Measurements from ENCODE around the gene PPEF1.
"Not testable (repeated sequence)": the region's sequence is repeated elsewhere in the genome, so short reads cannot be mapped to it uniquely, and the experiment has no call there.

Gene PPEF1

GRCh38 chrX:18769812-18770573 lies 62.5 kb downstream of the PPEF1 start:
- no peaks in the 10 kb centered on the region for H3K9me3 Mint-ChIP-seq
- ATAC-seq (replicated peaks; ENCODE audit: extremely low read depth, poor library complexity, severe bottlenecking), result no peak
- no peak overlapping the region for H3K27ac Mint-ChIP-seq (ENCODE audit: low read depth)
- no peak for DNase-seq (ENCODE audit: low spot score in 2 of 2)
- no peaks in the 10 kb centered on the region for H3K27me3 Mint-ChIP-seq
- H3K4me3 Mint-ChIP-seq, result no peak overlapping the region
- H3K36me3 Mint-ChIP-seq (ENCODE audit: insufficient read depth), result no peaks in the 10 kb centered on the region
- H3K4me1 Mint-ChIP-seq, result no peaks in the 10 kb centered on the region

GRCh38 chrX:18789916-18790315 lies 82.5 kb downstream of the PPEF1 start:
- H3K36me3 Mint-ChIP-seq (ENCODE audit: insufficient read depth), result no peaks in the 10 kb centered on the region
- H3K4me3 Mint-ChIP-seq, result no peak overlapping the region
- ATAC-seq (replicated peaks; ENCODE audit: extremely low read depth, poor library complexity, severe bottlenecking) (no peak), DNase-seq (ENCODE audit: low spot score in 2 of 2) (no peak)
- peaks cover 10% of the 10 kb centered on the region for H3K27me3 Mint-ChIP-seq
- H3K4me1 Mint-ChIP-seq, result no peaks in the 10 kb centered on the region
- no peak overlapping the region for H3K27ac Mint-ChIP-seq (ENCODE audit: low read depth)
- no peaks in the 10 kb centered on the region for H3K9me3 Mint-ChIP-seq

- ATAC-seq (replicated peaks; ENCODE audit: extremely low read depth, poor library complexity, severe bottlenecking), result no peak
- no peak for DNase-seq (ENCODE audit: low spot score in 2 of 2)
- H3K9me3 Mint-ChIP-seq, result no peaks in the 10 kb centered on the region
- H3K4me3 Mint-ChIP-seq, result no peak overlapping the region
- peaks cover 10% of the 10 kb centered on the region for H3K27me3 Mint-ChIP-seq
- peaks cover 1% of the 10 kb centered on the region for H3K36me3 Mint-ChIP-seq (ENCODE audit: insufficient read depth)
- H3K4me1 Mint-ChIP-seq, result no peaks in the 10 kb centered on the region
- no peak overlapping the region for H3K27ac Mint-ChIP-seq (ENCODE audit: low read depth)
These were observed 85.4 kb downstream of the PPEF1 start for GRCh38 chrX:18792828-18793227.

GRCh38 chrX:18793601-18794089 lies 86.2 kb downstream of the PPEF1 start:
- H3K36me3 Mint-ChIP-seq (ENCODE audit: insufficient read depth), result peaks cover 1% of the 10 kb centered on the region
- no peaks in the 10 kb centered on the region for H3K9me3 Mint-ChIP-seq
- no peak overlapping the region for H3K27ac Mint-ChIP-seq (ENCODE audit: low read depth)
- no peak for ATAC-seq (replicated peaks; ENCODE audit: extremely low read depth, poor library complexity, severe bottlenecking)
- no peak for DNase-seq (ENCODE audit: low spot score in 2 of 2)
- H3K4me3 Mint-ChIP-seq, result no peak overlapping the region
- H3K4me1 Mint-ChIP-seq, result no peaks in the 10 kb centered on the region
- H3K27me3 Mint-ChIP-seq, result peaks cover 10% of the 10 kb centered on the region

GRCh38 chrX:18797141-18797540 lies 89.7 kb downstream of the PPEF1 start:
- no peak for DNase-seq (ENCODE audit: low spot score in 2 of 2)
- H3K36me3 Mint-ChIP-seq (ENCODE audit: insufficient read depth), result peaks cover 1% of the 10 kb centered on the region
- H3K27me3 Mint-ChIP-seq, result no peaks in the 10 kb centered on the region
- ATAC-seq (replicated peaks; ENCODE audit: extremely low read depth, poor library complexity, severe bottlenecking), result no peak
- H3K27ac Mint-ChIP-seq (ENCODE audit: low read depth), result no peak overlapping the region
- no peaks in the 10 kb centered on the region for H3K9me3 Mint-ChIP-seq
- H3K4me3 Mint-ChIP-seq, result no peak overlapping the region
- H3K4me1 Mint-ChIP-seq, result no peaks in the 10 kb centered on the region

GRCh38 chrX:18799911-18800310 lies 92.5 kb downstream of the PPEF1 start:
- Mint-ChIP-seq H3K4me3 (no peak overlapping the region), H3K9me3 (no peaks in the 10 kb centered on the region), H3K27me3 (no peaks in the 10 kb centered on the region), H3K36me3 (ENCODE audit: insufficient read depth) (peaks cover 1% of the 10 kb centered on the region), H3K27ac (ENCODE audit: low read depth) (no peak overlapping the region), H3K4me1 (no peaks in the 10 kb centered on the region)
- ATAC-seq (replicated peaks; ENCODE audit: extremely low read depth, poor library complexity, severe bottlenecking) (no peak), DNase-seq (ENCODE audit: low spot score in 2 of 2) (no peak)

- H3K9me3 Mint-ChIP-seq, result no peaks in the 10 kb centered on the region
- no peaks in the 10 kb centered on the region for H3K4me1 Mint-ChIP-seq
- no peak overlapping the region for H3K27ac Mint-ChIP-seq (ENCODE audit: low read depth)
- DNase-seq (ENCODE audit: low spot score in 2 of 2) (no peak), ATAC-seq (replicated peaks; ENCODE audit: extremely low read depth, poor library complexity, severe bottlenecking) (no peak)
- H3K27me3 Mint-ChIP-seq, result no peaks in the 10 kb centered on the region
- H3K4me3 Mint-ChIP-seq, result no peak overlapping the region
- no peaks in the 10 kb centered on the region for H3K36me3 Mint-ChIP-seq (ENCODE audit: insufficient read depth)
These were observed 102.2 kb downstream of the PPEF1 start for GRCh38 chrX:18809641-18810040.

- H3K4me3 Mint-ChIP-seq, result no peak overlapping the region
- no peaks in the 10 kb centered on the region for H3K27me3 Mint-ChIP-seq
- ATAC-seq (replicated peaks; ENCODE audit: extremely low read depth, poor library complexity, severe bottlenecking), result no peak
- no peak for DNase-seq (ENCODE audit: low spot score in 2 of 2)
- H3K27ac Mint-ChIP-seq (ENCODE audit: low read depth), result no peak overlapping the region
- no peaks in the 10 kb centered on the region for H3K36me3 Mint-ChIP-seq (ENCODE audit: insufficient read depth)
- no peaks in the 10 kb centered on the region for H3K9me3 Mint-ChIP-seq
- no peaks in the 10 kb centered on the region for H3K4me1 Mint-ChIP-seq
These were observed 103.0 kb downstream of the PPEF1 start for GRCh38 chrX:18810416-18810815.

- Mint-ChIP-seq H3K4me1 (no peaks in the 10 kb centered on the region), H3K36me3 (ENCODE audit: insufficient read depth) (no peaks in the 10 kb centered on the region), H3K4me3 (no peak overlapping the region), H3K9me3 (no peaks in the 10 kb centered on the region), H3K27ac (ENCODE audit: low read depth) (no peak overlapping the region), H3K27me3 (no peaks in the 10 kb centered on the region)
- DNase-seq (ENCODE audit: low spot score in 2 of 2) (no peak), ATAC-seq (replicated peaks; ENCODE audit: extremely low read depth, poor library complexity, severe bottlenecking) (no peak)
These were observed 117.9 kb downstream of the PPEF1 start for GRCh38 chrX:18825375-18825774.

GRCh38 chrX:18828832-18829404 lies 121.5 kb downstream of the PPEF1 start:
- DNase-seq (ENCODE audit: low spot score in 2 of 2), result no peak
- no peak for ATAC-seq (replicated peaks; ENCODE audit: extremely low read depth, poor library complexity, severe bottlenecking)

GRCh38 chrX:18833071-18833731 lies 125.8 kb downstream of the PPEF1 start:
- Mint-ChIP-seq H3K27me3 (no peaks in the 10 kb centered on the region), H3K9me3 (no peaks in the 10 kb centered on the region), H3K4me1 (no peaks in the 10 kb centered on the region), H3K4me3 (no peak overlapping the region), H3K27ac (ENCODE audit: low read depth) (no peak overlapping the region), H3K36me3 (ENCODE audit: insufficient read depth) (no peaks in the 10 kb centered on the region)
- ATAC-seq (replicated peaks; ENCODE audit: extremely low read depth, poor library complexity, severe bottlenecking) (no peak), DNase-seq (ENCODE audit: low spot score in 2 of 2) (no peak)

More at GRCh38 chrX:18828832-18829404, 121.5 kb downstream of the PPEF1 start:
- Mint-ChIP-seq H3K27me3 (no peaks in the 10 kb centered on the region), H3K9me3 (no peaks in the 10 kb centered on the region), H3K36me3 (ENCODE audit: insufficient read depth) (no peaks in the 10 kb centered on the region), H3K27ac (ENCODE audit: low read depth) (no peak overlapping the region), H3K4me3 (no peak overlapping the region), H3K4me1 (no peaks in the 10 kb centered on the region)

- not testable (repeated sequence) for H3K4me3 Mint-ChIP-seq; H3K4me1 Mint-ChIP-seq; H3K27ac Mint-ChIP-seq (ENCODE audit: low read depth); H3K27me3 Mint-ChIP-seq; H3K9me3 Mint-ChIP-seq; H3K36me3 Mint-ChIP-seq (ENCODE audit: insufficient read depth); DNase-seq (ENCODE audit: low spot score in 2 of 2); ATAC-seq (replicated peaks; ENCODE audit: extremely low read depth, poor library complexity, severe bottlenecking)
These were observed 140.5 kb downstream of the PPEF1 start for GRCh38 chrX:18847901-18848300.

All from central memory CD8-positive, alpha-beta T cell (primary cell).